Lung (tissue), 12 donors: ENCODE results near the gene ZNF425. TPM values are rescaled to one million over a fixed set of nuclear protein-coding genes. Genes with fewer than 3 reads are reported as not detected.

ENCODE experiments used
- ATAC-seq: fragments of 200-7000 bp; cut with Tn5 transposase; one replicate; pipeline ENCODE4 v1.9.1; 2020; ENCODE audit warnings: moderate number of reproducible peaks; ENCODE audit not compliant: insufficient read depth, low FRiP score
- DNase-seq, 3 donors: peaks; one replicate each; pipeline ENCODE4 v3.0.0-alpha.2; 2013 to 2017
- H3K27ac ChIP-seq, 2 donors: one replicate each; pipeline ENCODE4 v1.5.1; 2013; ENCODE audit warnings: mild to moderate bottlenecking in 2 of 2, moderate library complexity in 2 of 2, control low read depth in 1 of 2, inconsistent platforms in 1 of 2, low read depth in 1 of 2, low read length in 1 of 2
- H3K27me3 ChIP-seq, 3 donors: one replicate each; pipeline ENCODE4 v1.5.1; 2013; ENCODE audit warnings: low read length in 2 of 3; ENCODE audit not compliant: control insufficient read depth in 3 of 3, insufficient read depth in 3 of 3
- H3K36me3 ChIP-seq, 4 donors: one replicate each; pipeline ENCODE4 v1.5.1; 2013; ENCODE audit warnings: low read length in 4 of 4, mild to moderate bottlenecking in 1 of 4, moderate library complexity in 1 of 4; ENCODE audit not compliant: control insufficient read depth in 4 of 4, insufficient read depth in 4 of 4
- H3K4me1 ChIP-seq, 5 donors: one replicate each; pipeline ENCODE4 v1.5.1; 2013; ENCODE audit warnings: low read length in 5 of 5, mild to moderate bottlenecking in 2 of 5, moderate library complexity in 1 of 5; ENCODE audit not compliant: control insufficient read depth in 5 of 5, insufficient read depth in 5 of 5
- H3K4me3 ChIP-seq: one replicate; pipeline ENCODE4 v1.5.1; 2013; ENCODE audit warnings: mild to moderate bottlenecking, control low read depth, moderate library complexity
- H3K9ac ChIP-seq, 2 donors: one replicate each; pipeline ENCODE4 v1.5.1; 2013; ENCODE audit warnings: low read length in 2 of 2, control low read depth in 1 of 2; ENCODE audit not compliant: insufficient read depth in 1 of 2
- H3K9me3 ChIP-seq, 4 donors: one replicate each; pipeline ENCODE4 v1.5.1; 2013; ENCODE audit warnings: low read length in 3 of 4, mild to moderate bottlenecking in 1 of 4, moderate library complexity in 1 of 4; ENCODE audit not compliant: control insufficient read depth in 4 of 4, insufficient read depth in 3 of 4
- CTCF ChIP-seq: IDR thresholded peaks from 2 replicates; pipeline ENCODE4 v1.5.1; 2012; ENCODE audit warnings: mild to moderate bottlenecking; ENCODE audit errors: control extremely low read depth, extremely low read depth
- WGBS, 2 donors: extraction: QIAGEN DNeasy Blood & Tissue Kit; methylation state at CpG; one replicate each; pipeline ENCODE4 v1.1.7; 2013; 5-methylcytosine and 5-hydroxymethylcytosine counted together
- polyA plus RNA-seq, 2 donors: library from polyadenylated mRNA; stranded (reverse); fragments of 200-250 nt; gene quantifications; one replicate each; pipeline ENCODE4 v1.2.1, GENCODE V29; 2013
- total RNA-seq, 2 donors: library from RNA; depleted of rRNA in 1 of 2; stranded (reverse); fragments of >200 nt in 1 of 2; gene quantifications; one replicate each; pipeline ENCODE4 v1.2.1, GENCODE V29; 2014 to 2021
- donor health status: control.
- donor health status: control.
- donor health status: Bipolar disorder and iron deficiency.
- donor health status: healthy.
- donor health status: DM: yes; HTN: yes; CAD: no.

Gene ZNF425
- total and polyA plus RNA-seq, 4 donors = 0.55 to 2.8 (median 1.2) TPM

GRCh38 chr7:149161241-149161848 lies 35.2 kb upstream of the ZNF425 start:
- 40 to 45% methylated on average over 5 of the region's 5 CpGs for WGBS, 2 donors
- Histone ChIP-seq H3K36me3 (peaks cover 8 to 18% (median 10%) of the 10 kb centered on the region in 4 donors), H3K27ac (peak overlapping the region in 1 of 2 donors; percentile 74), H3K9ac (no peak overlapping the region), H3K27me3 (no peaks in the 10 kb centered on the region), H3K9me3 (no peaks in the 10 kb centered on the region), H3K4me1 (peaks cover 0 to 8% (median 0%) of the 10 kb centered on the region in 5 donors), H3K4me3 (no peak overlapping the region)
- ATAC-seq = peak; percentile 54
- no peak for TF ChIP-seq CTCF
- DNase-seq = peak in 2 of 3 donors; percentile 7 to 49

GRCh38 chr7:149156898-149157297 lies 30.8 kb upstream of the ZNF425 start:
- TF ChIP-seq CTCF = no peak
- peaks cover 0 to 5% (median 0%) of the 10 kb centered on the region in 5 donors for H3K4me1 ChIP-seq
- H3K27ac ChIP-seq = no peak overlapping the region
- no peak for ATAC-seq
- no peak for DNase-seq
- H3K36me3 ChIP-seq = peaks cover 0 to 19% (median 6%) of the 10 kb centered on the region in 4 donors
- H3K9me3 ChIP-seq = no peaks in the 10 kb centered on the region
- H3K27me3 ChIP-seq = no peaks in the 10 kb centered on the region
- no peak overlapping the region for H3K4me3 ChIP-seq
- 92 to 96% methylated on average over 6 of the region's 6 CpGs for WGBS, 2 donors
- H3K9ac ChIP-seq = no peak overlapping the region

GRCh38 chr7:149154056-149154455 lies 27.9 kb upstream of the ZNF425 start:
- ATAC-seq = no peak
- TF ChIP-seq CTCF = no peak
- WGBS, 2 donors = 92 to 95% methylated on average over 11 of the region's 11 CpGs
- no peaks in the 10 kb centered on the region for H3K4me1 ChIP-seq
- no peak overlapping the region for H3K4me3 ChIP-seq
- H3K36me3 ChIP-seq = peaks cover 0 to 11% (median 5%) of the 10 kb centered on the region in 4 donors
- no peak for DNase-seq
- no peak overlapping the region for H3K27ac ChIP-seq
- H3K9me3 ChIP-seq = no peaks in the 10 kb centered on the region
- no peak overlapping the region for H3K9ac ChIP-seq
- H3K27me3 ChIP-seq = no peaks in the 10 kb centered on the region
